ENCODE measurements around the gene SNX30. TPM values are rescaled to one million over a fixed set of nuclear protein-coding genes. Genes with fewer than 3 reads are reported as not detected.
A peak's percentile ranks its signal among the peaks of the same experiment; 100 is the strongest.

Gene SNX30
- total and polyA plus RNA-seq, 2 donors (not counting 1 experiment from before 2014, with no cell fraction given), result 3.8 to 20.6 TPM

DNA sequence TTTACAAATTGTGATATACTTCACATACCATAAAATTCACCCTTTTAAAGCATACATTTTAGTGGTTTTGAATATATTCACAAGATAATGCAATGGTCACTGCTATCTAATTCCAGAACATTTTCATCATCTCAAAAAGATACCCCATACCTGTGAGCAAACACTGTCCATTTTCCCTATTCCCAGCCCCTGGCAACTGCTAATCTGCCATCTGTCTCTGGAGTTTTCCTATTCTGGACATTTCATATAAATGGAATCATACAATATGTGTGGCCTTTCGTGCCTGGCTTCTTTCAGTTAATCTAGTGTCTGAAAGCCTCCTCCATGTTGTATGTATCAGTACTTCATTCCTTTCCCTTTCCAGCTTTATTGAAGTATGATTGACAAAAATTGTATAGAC, 14.7 kb downstream of the SNX30 start:
- no peak overlapping the region for H3K4me3 ChIP-seq (ENCODE audit: control extremely low read depth in 1 of 5, extremely low read depth in 1 of 5, insufficient read depth in 1 of 5, low read depth in 2 of 5, low read length in 4 of 5)
- H3K4me1 ChIP-seq (ENCODE audit: control insufficient read depth in 2 of 2, insufficient read depth in 2 of 2, low read length in 2 of 2), result peaks cover 13 to 15% of the 10 kb centered on the region in 2 donors
- H3K4me1 Mint-ChIP-seq, result peaks cover 34% of the 10 kb centered on the region
- intact Hi-C loops (cut with micrococcal nuclease), result no loop called here
- no peak for TF ChIP-seq EZH2 (IDR thresholded peaks at IDR 0.05; ENCODE audit: borderline replicate concordance, insufficient read depth, low read depth, low read length, poor library complexity, severe bottlenecking)
- TF ChIP-seq, protein P1, sequence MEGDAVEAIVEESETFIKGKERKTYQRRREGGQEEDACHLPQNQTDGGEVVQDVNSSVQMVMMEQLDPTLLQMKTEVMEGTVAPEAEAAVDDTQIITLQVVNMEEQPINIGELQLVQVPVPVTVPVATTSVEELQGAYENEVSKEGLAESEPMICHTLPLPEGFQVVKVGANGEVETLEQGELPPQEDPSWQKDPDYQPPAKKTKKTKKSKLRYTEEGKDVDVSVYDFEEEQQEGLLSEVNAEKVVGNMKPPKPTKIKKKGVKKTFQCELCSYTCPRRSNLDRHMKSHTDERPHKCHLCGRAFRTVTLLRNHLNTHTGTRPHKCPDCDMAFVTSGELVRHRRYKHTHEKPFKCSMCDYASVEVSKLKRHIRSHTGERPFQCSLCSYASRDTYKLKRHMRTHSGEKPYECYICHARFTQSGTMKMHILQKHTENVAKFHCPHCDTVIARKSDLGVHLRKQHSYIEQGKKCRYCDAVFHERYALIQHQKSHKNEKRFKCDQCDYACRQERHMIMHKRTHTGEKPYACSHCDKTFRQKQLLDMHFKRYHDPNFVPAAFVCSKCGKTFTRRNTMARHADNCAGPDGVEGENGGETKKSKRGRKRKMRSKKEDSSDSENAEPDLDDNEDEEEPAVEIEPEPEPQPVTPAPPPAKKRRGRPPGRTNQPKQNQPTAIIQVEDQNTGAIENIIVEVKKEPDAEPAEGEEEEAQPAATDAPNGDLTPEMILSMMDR (IDR thresholded peaks at IDR 0.05), result no peak
- H3K27me3 ChIP-seq (replicated peaks in 1 of 4; ENCODE audit: control extremely low read depth in 1 of 4, control insufficient read depth in 3 of 4, insufficient read depth in 4 of 4, low read length in 3 of 4), result no peaks in the 10 kb centered on the region
- POLR2A ChIA-PET, result no interaction called here
- no peak for ATAC-seq (ENCODE audit: low read depth)
- H3K9me3 ChIP-seq (ENCODE audit: control extremely low read depth in 1 of 3, control insufficient read depth in 2 of 3, insufficient read depth in 1 of 3, low read length in 2 of 3), result peaks cover 0 to 4% (median 1%) of the 10 kb centered on the region in 3 donors
- no peak overlapping the region for H3K4me3 Mint-ChIP-seq
- H3K4me2 ChIP-seq (replicated peaks; ENCODE audit: low read depth, low read length, poor library complexity, severe bottlenecking), result no peak overlapping the region
- no peak overlapping the region for H3K27ac ChIP-seq (ENCODE audit: low read length in 2 of 2)
- CTCF ChIA-PET, result interaction anchor here (2.0 kb wide), 1 partner anchor 27 kb away, joined by 8 read pairs; no protein-coding TSS in a partner anchor
- peaks cover 6% of the 10 kb centered on the region for H3K9me3 Mint-ChIP-seq (ENCODE audit: insufficient read depth)
- peaks cover 6% of the 10 kb centered on the region for H4K20me1 ChIP-seq (ENCODE audit: control insufficient read depth, insufficient read depth, low read length, poor library complexity, severe bottlenecking)
- H2AFZ ChIP-seq (ENCODE audit: insufficient read depth, low read depth, low read length, poor library complexity, severe bottlenecking), result no peak overlapping the region
- H3K79me2 ChIP-seq (ENCODE audit: control insufficient read depth, insufficient read depth, low read length), result peaks cover 82% of the 10 kb centered on the region
- no peak overlapping the region for H3K27ac Mint-ChIP-seq
- no peak for DNase-seq
- H3K9ac ChIP-seq (ENCODE audit: low read length), result no peak overlapping the region
- no CpG with 5 or more reads among the region's 1 CpG for WGBS (ENCODE audit: insufficient coverage)
- H3K27me3 Mint-ChIP-seq, result no peaks in the 10 kb centered on the region
- H3K36me3 ChIP-seq (replicated peaks in 1 of 2; ENCODE audit: control extremely low read depth in 1 of 2, control insufficient read depth in 1 of 2, extremely low read depth in 1 of 2, insufficient read depth in 2 of 2, low read length in 1 of 2), result peaks cover 0 to 3% of the 10 kb centered on the region in 2 experiments

DNA sequence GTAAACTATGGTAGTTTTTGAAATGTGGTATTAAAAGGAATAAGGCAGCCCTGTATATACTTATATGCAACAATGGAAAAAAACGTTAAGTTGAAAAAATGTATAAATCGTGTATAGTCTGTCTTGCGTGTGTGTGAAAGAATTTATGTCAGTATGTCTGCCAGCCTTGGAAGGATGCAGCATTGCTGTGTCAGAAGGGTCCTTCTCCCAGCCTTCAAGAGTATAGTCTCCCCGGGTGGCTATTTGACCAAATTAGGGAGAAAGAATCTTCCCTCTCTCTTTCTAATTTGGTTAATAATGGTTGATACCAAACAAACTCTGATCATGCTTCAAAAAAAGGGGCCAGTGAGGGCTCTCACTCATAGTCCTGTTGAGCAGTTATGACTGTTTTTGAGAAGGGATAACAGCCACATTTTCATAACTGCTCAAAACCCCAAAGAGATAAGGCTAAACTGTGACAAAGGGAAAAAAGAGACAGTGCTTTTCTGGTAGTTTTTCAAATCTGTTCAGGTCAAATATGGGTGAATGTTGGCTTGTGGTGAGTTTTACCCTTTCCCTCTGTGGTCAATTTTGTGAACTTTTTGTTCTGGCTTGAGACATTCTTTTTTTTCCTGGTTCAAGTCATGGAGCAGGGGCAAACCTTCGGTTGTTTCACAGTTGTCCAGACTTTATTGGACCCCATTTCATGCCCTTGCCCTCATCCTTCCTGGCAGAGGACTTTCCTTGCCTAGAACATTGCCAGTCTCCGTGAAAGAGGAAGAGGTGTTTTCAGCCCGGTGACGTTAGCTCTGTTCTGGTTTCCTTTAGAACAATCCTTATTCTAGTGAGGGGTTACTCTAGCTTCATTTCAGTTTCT, 21.0 kb downstream of the SNX30 start:
- Mint-ChIP-seq H3K9me3 (ENCODE audit: insufficient read depth) (peaks cover under 1% of the 10 kb centered on the region), H3K27me3 (no peaks in the 10 kb centered on the region), H3K4me3 (peak overlapping the region; percentile 72), H3K27ac (peak overlapping the region; percentile 68), H3K4me1 (peaks cover 45% of the 10 kb centered on the region)
- 79% methylated on average over 4 of the region's 8 CpGs for WGBS (ENCODE audit: insufficient coverage)
- POLR2A ChIA-PET, result interaction anchor here (0.5 to 0.8 kb wide), 2 partner anchors 392 to 936 kb away, joined by 3 read pairs; partner anchors contain the start of gene HSDL2
- Histone ChIP-seq H2AFZ (ENCODE audit: insufficient read depth, low read depth, low read length, poor library complexity, severe bottlenecking) (peak overlapping the region; percentile 26), H3K4me2 (replicated peaks; ENCODE audit: low read depth, low read length, poor library complexity, severe bottlenecking) (peak overlapping the region; percentile 41), H4K20me1 (ENCODE audit: control insufficient read depth, insufficient read depth, low read length, poor library complexity, severe bottlenecking) (no peaks in the 10 kb centered on the region), H3K36me3 (replicated peaks in 1 of 2; ENCODE audit: control extremely low read depth in 1 of 2, control insufficient read depth in 1 of 2, extremely low read depth in 1 of 2, insufficient read depth in 2 of 2, low read length in 1 of 2) (no peaks in the 10 kb centered on the region), H3K4me1 (ENCODE audit: control insufficient read depth in 2 of 2, insufficient read depth in 2 of 2, low read length in 2 of 2) (peaks cover 31 to 38% of the 10 kb centered on the region in 2 donors), H3K79me2 (ENCODE audit: control insufficient read depth, insufficient read depth, low read length) (peaks cover 78% of the 10 kb centered on the region), H3K27me3 (replicated peaks in 1 of 4; ENCODE audit: control extremely low read depth in 1 of 4, control insufficient read depth in 3 of 4, insufficient read depth in 4 of 4, low read length in 3 of 4) (no peaks in the 10 kb centered on the region), H3K4me3 (ENCODE audit: control extremely low read depth in 1 of 5, extremely low read depth in 1 of 5, insufficient read depth in 1 of 5, low read depth in 2 of 5, low read length in 4 of 5) (no peak overlapping the region), H3K9me3 (ENCODE audit: control extremely low read depth in 1 of 3, control insufficient read depth in 2 of 3, insufficient read depth in 1 of 3, low read length in 2 of 3) (no peaks in the 10 kb centered on the region), H3K27ac (ENCODE audit: low read length in 2 of 2) (peak overlapping the region; percentile 20 to 37), H3K9ac (ENCODE audit: low read length) (no peak overlapping the region)
- CTCF ChIA-PET, result interaction anchor here (0.6 to 1.5 kb wide), 3 partner anchors 11 to 35 kb away, joined by 3 to 5 read pairs (median 3); no protein-coding TSS in a partner anchor
- intact Hi-C loops (cut with micrococcal nuclease), result no loop called here
- TF ChIP-seq, protein P1 (IDR thresholded peaks at IDR 0.05), result no peak
- TF ChIP-seq EZH2 (IDR thresholded peaks at IDR 0.05; ENCODE audit: borderline replicate concordance, insufficient read depth, low read depth, low read length, poor library complexity, severe bottlenecking), result no peak
- peak; percentile 61 for ATAC-seq (ENCODE audit: low read depth)
- peak; percentile 46 for DNase-seq

Measured in B cell (primary cell).